Activated CD4-positive, CD25-positive, alpha-beta regulatory T cell treated with anti-CD3 and anti-CD28 coated beads, Interleukin-2, amount 50 U/mL, for 16 hours (primary cell): ENCODE data around the gene TRIM65.
"Not testable (repeated sequence)": the region's sequence is repeated elsewhere in the genome, so short reads cannot be mapped to it uniquely, and the experiment has no call there.

Experiments used
- DNase-seq: peaks from one replicate; pipeline ENCODE4 v3.0.0-alpha.2; 2020; ENCODE audit warnings: low read depth, low spot score

TRIM65 gene

DNA sequence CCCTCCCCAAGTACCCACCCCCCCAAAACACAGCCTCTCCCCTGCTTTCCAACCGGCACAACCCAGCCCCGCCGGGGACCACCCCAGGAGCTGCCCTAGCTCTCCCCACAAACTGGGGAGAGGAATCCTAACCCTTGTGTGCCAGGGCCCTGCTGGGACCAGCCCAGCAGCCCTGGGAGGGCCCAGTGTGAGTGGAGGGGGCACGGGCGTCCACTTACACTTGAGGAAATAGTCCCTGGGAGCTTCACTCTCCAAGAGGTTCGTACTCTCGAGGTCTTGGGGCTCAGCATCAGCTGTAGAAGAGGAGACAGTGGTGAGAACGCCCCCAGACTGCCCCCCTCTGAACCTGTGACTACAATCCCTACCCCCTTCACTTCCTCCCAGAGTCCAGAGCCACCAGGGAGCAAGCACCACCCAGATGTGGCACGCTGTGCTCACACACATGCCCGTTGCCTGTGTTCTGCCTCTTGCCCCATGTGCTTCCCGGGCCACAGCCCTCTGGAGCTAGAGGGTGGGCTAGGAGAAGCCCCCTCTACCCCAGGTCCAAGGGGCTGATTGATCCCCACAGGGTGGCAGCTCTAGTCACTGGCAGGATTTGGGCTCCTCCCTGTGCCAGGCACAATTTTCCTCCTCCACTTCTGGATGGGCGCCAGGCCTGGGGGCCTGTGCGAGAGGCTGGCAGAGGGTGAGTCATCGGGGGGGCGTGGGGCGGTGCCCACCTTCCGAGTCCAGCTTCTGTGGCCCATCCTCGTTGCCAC, 21.4 kb downstream of the TRIM65 start:
- DNase-seq = no peak

DNA sequence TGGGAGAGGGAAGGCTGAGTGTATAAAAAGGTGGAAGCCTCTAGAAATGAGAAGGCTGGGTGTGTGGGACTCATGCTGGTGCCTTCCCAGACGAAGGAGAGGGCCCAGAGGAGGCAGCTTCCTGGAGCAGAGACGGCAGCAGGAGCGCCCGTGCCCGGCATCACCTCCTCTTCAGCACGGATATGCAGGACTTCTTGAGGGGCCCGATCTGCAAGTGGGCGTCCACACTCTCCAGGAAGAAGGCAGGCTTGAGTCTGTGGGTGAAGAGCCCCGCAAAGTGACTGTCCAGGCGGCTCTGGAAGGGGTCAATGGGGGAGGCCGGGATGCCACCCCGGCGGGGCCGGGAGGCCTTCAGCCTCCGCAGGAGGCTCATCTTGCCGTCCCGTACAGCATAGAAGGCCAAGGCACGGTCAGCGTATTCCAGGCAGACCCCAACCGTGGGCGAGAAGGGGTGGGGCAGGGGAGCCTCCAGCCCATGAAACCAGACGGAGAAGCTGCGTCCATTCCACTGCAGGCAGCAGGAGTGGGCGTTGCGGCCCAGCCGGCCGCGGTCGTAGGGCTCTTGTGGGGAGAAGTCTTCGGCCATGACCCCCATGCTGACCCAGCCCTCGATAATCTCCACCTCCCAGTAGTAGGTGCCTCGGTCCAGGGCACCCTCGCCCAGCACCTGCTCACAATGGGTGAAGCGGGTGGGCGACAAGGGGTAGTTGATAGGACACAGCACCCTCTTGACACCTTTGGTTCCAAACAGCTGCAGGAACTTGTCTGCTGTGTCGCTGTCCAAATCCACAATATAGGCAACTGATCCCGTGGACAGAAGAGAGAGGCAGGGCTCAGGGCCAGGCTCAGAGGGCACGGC, 22.2 kb downstream of the TRIM65 start:
- DNase-seq = no peak

DNA sequence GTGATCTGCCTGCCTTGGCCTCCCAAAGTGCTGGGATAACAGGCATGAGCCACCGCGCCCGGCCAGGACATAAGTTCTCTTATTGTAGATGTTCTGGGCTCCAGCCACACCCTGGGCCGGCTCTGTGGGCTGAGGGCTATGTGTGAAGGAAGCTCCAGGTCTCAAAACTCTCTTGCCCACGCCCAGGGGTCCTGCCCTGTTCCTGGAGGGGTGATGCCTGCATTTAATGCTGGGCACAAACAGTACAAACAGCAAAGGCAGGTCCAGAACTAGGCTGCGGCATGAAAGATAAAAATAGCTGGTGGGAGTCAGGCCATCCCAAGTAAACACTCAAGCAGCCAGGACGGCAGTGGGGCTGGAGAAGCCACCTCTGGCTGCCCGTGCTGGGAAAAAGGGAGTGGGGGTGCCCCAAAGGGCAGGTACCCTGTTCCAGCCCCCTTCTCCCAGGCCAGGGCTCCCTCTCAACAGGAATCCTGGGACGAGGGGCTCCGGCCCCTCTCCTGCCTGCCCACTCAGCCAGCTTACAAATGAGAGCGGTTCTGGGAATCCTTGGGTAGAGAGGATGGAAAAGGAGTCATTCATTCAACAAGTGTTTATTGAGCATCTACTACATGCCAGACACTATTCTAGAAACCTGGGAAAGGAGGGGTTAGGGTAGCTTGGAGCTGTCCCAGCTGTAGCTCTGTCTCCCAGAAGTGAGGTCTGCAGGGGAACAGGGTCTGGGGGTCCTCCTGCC, 23.0 kb downstream of the TRIM65 start:
- no peak for DNase-seq

DNA sequence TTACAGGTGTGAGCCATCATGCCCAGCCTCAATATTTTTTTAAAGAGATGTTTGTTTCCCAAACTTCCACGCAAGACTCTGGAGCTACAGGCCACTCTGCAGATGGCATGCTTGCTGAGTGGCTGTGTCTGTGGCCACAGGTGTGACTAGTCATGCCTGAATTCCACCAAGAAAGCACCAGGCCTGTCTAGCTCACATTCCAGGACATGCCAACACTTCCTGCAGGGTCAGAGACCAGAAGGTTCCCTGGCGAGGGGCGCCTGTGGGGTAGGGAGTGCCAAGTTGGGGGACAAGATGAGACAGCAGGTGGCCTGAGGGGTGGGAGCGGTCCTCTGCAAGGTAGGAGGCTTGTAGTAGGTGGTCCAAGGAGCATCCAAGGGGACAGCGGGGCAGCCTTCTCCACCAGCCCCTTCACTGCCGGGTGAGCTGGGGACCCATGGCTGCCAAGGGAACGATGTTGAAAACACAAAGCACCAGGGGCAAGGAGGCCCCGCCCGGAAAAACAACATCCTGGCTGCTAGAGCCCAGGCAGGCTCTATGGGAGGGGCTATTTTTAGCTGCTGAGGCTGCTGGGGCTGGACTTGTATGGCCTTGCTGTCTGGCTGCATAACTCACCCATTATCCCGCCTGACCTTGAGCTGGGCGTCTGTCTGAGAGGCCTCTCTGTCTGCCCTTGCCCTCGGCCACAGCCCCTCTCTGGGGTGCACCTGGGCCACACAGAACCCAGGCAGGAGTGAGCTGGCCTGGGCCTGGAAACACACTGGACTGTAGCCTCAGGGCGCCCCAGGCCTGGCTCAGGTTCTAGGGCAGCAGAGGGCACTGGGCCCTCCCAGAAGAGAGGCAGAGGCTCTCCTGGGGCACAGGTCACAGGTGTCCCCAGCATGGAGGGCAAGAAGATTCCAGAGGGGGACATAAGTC, 24.1 kb downstream of the TRIM65 start:
- no peak for DNase-seq

DNA sequence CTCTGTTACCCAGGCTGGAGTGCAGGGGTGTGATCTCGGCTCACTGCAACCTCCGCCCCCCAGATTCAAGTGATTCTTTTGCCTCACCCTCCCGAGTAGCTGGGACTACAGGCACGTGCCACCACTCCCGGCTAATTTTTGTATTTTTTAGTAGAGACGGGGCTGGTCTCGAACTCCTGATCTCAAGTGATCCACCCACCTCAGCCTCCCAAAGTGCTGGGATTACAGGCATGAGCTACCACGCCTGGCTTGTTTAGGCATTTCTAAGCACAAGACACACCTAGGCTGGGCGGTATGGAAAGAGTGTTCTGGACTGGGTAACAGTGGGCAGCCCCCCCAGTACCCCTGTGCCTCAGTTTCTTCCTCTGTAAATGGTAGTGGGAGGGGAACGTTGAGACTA, 26.5 kb downstream of the TRIM65 start:
- DNase-seq = not testable (repeated sequence)

DNA sequence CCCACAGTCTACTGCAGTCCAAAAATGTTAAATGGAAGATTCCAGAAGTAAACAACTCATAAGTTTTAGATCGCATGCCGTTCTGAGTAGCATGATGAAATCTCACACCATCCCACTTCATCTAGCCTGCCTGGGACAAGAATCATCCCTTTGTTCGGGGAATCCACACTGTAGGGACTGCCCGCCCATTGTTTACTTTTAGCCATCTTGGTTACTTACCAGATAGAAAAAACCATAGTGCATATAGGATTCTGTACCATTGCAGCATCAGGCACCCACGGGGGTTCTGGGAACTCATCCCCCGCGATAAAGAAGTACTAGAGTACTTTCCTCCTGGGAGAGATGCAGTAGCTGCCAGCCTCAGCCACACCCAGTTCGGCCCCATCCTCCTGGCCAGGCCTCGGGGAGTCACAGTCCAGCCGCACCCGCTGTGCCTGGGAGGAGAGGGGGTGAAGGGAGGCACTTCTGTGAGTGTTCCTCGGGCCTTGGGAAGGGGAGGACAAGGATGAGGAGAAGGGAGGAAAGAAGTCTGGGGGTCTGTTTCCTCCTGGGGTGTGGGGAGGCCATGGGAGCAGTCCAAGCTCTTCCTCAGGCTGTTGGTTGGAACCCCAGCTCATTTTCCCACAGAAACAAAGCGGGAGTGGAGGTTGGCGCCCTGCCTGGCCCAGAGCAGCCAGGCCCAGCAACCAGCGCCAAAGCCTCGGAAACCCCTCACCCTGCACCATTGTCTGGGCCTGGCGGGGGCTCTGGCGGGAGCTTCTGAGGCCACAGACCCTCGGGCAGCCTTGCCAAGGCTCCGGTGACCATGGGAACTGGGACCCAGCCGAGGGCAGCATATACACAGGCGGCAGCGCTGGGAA, 27.2 kb downstream of the TRIM65 start:
- no peak for DNase-seq

DNA sequence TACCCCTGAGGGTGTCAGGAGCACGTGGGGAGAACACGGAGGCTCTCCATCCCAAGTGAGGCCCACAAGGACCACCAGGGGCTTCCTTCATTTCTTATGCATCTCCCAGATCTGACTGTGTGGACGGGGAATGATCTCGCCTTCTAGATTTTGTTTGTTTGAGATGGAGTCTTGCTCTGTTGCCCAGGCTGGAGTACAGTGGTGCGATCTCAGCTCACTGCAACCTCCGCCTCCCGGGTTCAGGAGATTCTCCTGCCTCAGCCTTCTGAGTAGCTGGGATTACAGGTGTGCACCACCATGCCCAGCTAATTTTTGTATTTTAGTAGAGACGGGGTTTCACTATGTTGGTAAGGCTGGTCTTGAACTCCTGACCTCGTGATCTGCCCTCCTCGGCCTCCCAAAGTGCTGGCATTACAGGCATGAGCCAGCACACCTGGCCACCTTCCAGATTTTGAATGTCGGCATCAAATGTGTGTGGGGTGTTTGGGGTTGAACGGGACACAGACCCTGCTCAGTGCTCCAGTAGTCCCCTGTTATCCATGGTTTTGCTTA, 27.9 kb downstream of the TRIM65 start:
- DNase-seq = not testable (repeated sequence)

DNA sequence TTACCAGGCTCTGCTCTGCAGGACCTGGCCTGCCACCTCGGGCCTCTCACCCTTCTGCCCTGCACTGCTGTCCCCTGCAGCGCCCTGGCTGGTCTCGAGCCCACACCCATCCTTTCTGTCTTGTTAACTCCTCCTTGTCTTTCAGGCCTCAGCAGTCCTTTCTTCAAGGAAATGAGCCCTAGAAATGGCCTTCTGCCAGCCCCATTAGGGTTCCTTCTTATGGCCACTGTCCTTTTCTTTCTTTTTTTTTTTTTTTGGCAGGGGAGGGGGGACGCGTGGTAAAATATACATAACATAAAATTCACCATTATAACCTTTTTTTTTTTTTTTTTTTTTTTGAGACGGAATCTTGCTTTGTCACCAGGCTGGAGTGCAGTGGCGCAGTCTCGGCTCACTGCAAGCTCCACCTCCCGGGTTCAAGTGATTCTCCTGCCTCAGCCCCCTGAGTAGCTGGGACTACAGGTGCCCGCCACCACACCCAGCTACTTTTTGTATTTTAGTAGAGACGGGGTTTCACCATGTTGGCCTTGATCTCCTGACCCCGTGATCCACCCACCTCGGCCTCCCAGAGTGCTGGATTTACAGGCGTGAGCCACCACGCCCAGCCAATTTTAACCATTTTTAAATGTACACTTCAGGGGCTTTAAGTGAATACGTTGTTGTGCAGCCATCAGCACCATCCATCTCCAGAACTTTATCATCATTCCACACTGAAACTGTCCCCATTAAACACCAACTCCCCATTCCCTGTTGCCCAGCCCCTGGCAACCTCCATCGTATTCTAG, 31.2 kb downstream of the TRIM65 start:
- not testable (repeated sequence) for DNase-seq

DNA sequence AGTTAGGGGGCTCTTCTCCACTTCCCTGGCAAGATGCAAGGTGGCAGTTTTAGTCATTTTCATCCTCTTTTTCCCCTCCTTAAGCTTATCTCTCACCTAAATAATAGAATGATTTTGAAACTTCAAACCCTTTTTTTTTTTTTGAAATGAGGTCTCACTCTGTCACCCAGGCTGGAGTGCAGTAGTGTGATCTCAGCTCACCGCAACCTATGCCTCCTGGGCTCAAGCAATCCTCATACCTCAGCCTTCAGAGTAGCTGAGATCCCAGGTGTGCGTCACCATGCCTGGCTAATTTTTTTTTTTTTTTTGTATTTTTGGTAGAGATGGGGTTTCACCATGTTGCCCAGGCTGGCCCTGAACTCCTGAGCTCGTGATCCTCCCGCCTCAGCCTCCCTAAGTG, 31.9 kb downstream of the TRIM65 start:
- not testable (repeated sequence) for DNase-seq

DNA sequence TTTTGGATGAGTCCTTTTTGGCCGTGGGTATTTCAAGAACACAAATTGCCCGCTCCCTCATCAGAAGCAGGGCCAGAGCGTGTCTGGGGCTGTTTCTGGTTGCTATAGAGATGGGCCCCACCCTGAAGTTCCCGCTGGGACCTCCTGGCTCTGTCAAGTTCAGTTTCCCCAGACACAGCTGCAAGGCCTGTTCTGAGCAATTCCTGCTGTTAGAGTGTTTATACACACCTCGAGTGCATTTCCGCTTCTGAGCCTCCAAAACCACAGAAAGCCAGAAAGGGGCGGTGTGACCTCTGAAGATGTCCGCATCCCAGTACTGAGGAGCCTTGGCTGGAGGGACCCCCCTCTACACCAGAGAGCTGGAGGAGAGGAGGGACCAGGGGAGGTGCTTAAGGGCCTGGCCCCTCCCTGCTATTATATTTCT, 32.3 kb downstream of the TRIM65 start:
- no peak for DNase-seq

DNA sequence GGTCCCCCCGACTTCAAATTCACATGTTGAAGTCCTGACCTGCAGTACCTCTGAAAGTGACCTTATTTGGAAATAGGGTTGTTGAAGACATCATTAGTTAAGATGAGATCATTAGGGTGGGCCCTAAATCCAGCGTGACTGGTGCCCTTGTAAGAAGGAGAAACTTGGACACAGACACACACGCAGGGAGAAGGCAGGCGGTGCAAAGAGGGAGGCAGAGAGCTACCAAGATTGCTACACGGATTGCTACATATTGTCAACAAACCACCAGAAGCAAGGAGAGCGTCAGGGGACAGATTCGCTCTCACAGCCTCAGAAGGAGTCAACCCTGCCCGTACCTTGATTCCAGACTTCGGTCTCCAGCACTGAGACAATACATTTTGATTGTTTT, 34.8 kb downstream of the TRIM65 start:
- no peak for DNase-seq

DNA sequence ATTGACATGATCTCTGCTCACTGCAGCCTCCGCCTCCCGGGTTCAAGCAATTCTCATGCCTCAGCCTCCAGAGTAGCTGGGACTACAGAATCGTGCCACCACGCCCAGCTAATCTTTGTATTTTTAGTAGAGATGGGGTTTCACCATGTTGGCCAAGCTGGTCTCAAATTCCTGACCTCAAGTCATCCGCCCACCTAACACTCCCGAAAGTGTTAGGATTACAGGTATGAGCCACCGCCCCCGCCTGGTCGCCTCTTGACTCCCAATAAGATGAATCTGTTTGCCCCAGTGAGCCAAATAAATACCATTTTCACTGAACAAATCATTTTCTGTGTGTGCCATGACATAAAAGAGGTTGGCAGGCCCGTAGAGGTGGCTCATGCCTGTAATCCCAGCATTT, 37.4 kb downstream of the TRIM65 start:
- DNase-seq = not testable (repeated sequence)

DNA sequence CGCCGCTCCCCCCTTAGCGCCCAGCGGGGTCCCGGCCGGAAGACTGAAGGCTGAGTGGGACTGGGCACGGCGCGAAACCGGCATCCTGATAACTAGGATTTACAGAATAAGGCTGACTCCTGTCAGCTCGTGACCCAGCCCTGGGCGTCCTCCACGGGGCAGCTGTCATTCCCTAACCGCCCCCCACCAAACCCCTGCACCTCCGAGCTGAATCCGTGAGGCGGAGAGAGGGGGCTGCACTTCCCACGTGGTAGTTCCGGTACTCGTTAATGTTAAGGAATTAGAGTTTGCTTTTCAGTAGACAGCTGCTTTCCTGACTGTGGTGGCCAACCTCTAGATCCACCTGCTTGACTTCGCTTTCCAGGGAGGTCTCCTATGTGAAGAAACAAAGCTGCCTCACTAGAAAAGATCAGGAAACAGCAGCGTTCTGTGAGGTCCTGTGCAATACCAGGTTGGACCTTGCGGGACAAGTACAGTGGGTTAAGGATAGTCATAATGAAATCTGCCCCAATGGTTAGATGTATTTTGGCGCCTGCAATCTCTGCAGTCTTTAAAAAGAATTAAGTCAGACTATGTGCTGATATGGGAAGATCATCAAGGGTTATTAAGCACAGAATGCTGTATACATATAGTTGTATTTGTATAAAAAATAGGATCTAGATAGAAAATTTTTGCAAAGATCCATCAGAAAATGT, 40.5 kb downstream of the TRIM65 start:
- no peak for DNase-seq

DNA sequence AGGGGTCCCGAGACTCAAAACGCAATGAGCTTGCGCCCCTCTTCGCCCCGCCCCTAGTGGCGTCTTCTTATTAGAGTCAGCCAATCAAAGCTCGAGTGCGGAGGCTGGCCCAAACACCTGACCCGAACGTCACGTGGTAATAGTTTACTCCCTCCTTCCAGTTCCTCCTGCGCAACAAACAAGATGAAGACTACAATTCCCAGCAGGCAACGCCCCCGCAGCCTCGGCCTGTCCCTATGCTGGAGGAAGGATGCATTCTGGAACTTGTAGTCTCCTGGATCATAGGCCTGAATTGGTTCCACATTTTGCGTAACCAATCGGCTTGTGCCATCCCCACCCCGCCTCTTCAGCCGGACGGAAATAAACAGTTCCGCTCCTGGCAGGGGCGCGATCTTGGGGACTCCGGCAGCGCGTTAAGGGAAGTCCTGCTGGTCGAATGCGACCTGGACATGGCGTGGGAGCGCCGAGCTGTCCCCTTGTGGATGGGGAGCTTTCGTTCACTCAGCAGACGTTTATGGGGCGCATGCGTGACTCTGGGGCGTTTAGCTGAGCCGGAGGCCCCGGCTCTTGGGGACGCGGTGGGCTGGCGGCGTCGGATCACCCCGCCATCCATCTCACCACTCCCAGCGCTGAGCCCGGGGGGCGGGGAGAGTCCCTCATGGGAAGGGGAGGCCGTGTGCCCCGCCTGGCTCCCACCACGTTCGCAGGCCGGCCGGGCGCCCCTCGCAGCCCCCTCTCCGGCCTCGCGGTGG, 41.3 kb downstream of the TRIM65 start, which contains the start of gene WBP2:
WBP2 (minus strand) TSS at position 26 of the 752 bp plus-strand sequence. CDS start 38 bp downstream, outside the sequence.
- peak; percentile 95 for DNase-seq

DNA sequence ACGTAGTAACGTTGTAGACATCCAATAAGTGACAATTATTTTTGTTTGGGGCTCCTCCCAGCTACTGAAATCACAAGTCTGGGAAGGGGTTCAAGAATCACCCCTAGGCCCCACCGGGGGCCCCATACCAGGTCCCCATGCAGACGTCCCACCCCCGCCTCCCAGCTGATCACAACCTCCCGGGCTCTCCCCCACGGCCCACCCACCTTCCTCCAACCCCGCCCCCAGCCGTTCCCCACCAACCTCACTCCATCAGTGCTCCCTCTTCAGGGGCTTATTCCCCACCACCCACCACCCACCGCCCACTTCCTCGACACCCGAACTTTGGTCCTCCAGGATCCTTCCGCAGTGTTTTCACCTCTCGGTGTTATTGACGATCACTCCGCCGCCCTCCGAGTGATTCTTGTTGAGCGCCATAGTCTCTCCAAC, 41.9 kb downstream of the TRIM65 start:
- no peak for DNase-seq

DNA sequence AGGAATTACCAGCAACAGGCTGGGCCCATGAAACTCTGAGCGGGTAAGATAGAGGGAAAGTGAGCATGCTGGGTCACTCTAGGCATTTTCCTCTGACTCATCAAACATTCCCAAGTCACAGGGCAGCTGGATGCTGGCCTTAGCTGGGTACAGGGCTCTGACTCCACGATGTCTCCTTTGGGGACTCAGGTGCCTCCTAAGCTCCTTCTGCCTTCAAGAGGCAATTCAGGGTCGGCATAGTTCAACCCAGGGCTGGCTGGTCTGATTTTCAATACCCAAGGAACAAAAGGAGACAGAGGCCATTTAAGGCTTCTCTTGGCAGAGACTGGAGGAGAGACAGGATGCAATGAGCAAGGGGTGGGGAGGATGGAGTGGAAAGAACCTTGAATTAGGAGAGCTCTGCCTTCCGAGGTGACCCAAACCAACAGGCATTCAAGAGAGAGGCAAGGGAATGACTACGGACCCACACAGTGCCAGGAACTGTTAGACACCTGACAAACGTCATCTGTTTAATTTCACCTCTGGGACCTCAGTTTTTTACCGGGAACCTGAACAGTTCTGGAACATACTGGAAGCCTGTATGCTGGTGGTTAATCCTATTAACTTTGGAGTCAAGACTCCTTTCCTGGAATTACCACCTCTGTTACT, 42.5 kb downstream of the TRIM65 start:
- DNase-seq = no peak

DNA sequence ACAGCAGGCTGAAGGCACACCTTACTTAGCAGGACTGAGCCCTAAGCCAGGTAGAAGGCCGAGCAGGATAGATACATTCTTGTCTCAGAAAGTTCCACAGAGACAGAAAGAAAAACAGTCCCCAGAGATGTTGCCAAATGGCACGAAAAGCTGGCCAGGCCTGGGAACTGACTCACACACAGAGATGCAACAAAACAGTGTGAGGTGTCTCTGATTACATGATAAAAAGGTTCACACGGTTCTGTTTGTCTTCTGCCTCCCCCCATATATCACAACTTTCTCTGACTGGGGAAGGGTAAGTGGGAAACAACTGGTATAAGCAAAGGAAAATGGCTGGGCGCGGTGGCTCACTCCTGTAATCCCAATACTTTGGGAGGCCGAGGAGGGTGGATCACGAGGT, 43.3 kb downstream of the TRIM65 start:
- no peak for DNase-seq
